Spleen (tissue), 13 donors: ENCODE data around the gene EXTL2. TPM values are rescaled to one million over a fixed set of nuclear protein-coding genes. Genes with fewer than 3 reads are reported as not detected.

Experiments
- DNase-seq: peaks from one replicate; pipeline ENCODE4 v3.0.0-alpha.2; 2020
- H3K27ac ChIP-seq, 8 donors: fragments of 200-600 bp; sonication (generic) in 7 of 8; 1 replicate in 4 of 8; 2 replicates in 4 of 8; pipeline versions ENCODE4 v1.5.0 to v1.8.0; 2016 to 2021; ENCODE audit warnings: inconsistent platforms in 4 of 8, mild to moderate bottlenecking in 4 of 8, moderate library complexity in 1 of 8
- H3K27me3 ChIP-seq, 7 donors: fragments of 200-600 bp; sonication (generic) in 6 of 7; replicated peaks in 1 of 7; 1 replicate in 4 of 7; 2 replicates in 3 of 7; pipeline versions ENCODE4 v1.5.0 to v1.8.0; 2016 to 2021; ENCODE audit warnings: inconsistent platforms in 3 of 7, mild to moderate bottlenecking in 1 of 7
- H3K36me3 ChIP-seq, 6 donors: fragments of 200-600 bp; sonication (generic) in 5 of 6; 1 replicate in 4 of 6; 2 replicates in 2 of 6; pipeline versions ENCODE4 v1.5.0 to v1.8.0; 2016 to 2021; ENCODE audit warnings: inconsistent platforms in 2 of 6
- H3K4me1 ChIP-seq, 6 donors: fragments of 200-600 bp; sonication (generic) in 5 of 6; 1 replicate in 3 of 6; 2 replicates in 3 of 6; pipeline versions ENCODE4 v1.5.0 to v1.8.0; 2016 to 2021; ENCODE audit warnings: inconsistent platforms in 3 of 6
- H3K4me3 ChIP-seq, 8 donors: fragments of 200-600 bp; sonication (generic) in 7 of 8; 1 replicate in 4 of 8; 2 replicates in 4 of 8; pipeline versions ENCODE4 v1.5.0 to v1.8.0; 2016 to 2021; ENCODE audit warnings: inconsistent platforms in 4 of 8, mild to moderate bottlenecking in 4 of 8, moderate library complexity in 2 of 8
- H3K9me3 ChIP-seq, 8 donors: fragments of 200-600 bp; sonication (generic) in 7 of 8; 1 replicate in 4 of 8; 2 replicates in 4 of 8; pipeline versions ENCODE4 v1.5.0 to v1.8.0; 2016 to 2021; ENCODE audit warnings: inconsistent platforms in 4 of 8
- POLR2A ChIP-seq, 3 donors: fragments of 450-650 bp; IDR thresholded peaks; one replicate each; pipeline ENCODE4 v1.5.1; 2017; ENCODE audit warnings: antibody characterized with exemption in 3 of 3, mild to moderate bottlenecking in 1 of 3
- POLR2AphosphoS5 ChIP-seq, 3 donors: sonication (generic); formaldehyde crosslinking; IDR thresholded peaks; one replicate each; pipeline ENCODE4 v1.5.1; 2017; ENCODE audit warnings: antibody characterized with exemption in 3 of 3
- WGBS, 5 donors: extraction: QIAGEN DNeasy Blood & Tissue Kit in 3 of 5; methylation state at CpG; one replicate each; pipeline versions ENCODE4 v1.1.5 to v1.1.7; 2013 to 2018; 5-methylcytosine and 5-hydroxymethylcytosine counted together
- intact Hi-C: fragments of 100-400 bp; cut with DNase I; formaldehyde crosslinking; loops from one replicate; pipeline ENCODE4 v1.15.0; 2023; ENCODE audit warnings: low total_unique reads
- long read RNA-seq, 2 donors: transcript quantifications; one replicate each; lab custom pipeline, GENCODE V29; 2026
- polyA plus RNA-seq, 3 donors: library from polyadenylated mRNA; stranded (reverse); fragments of 200-250 nt; gene quantifications; one replicate each; pipeline ENCODE4 v1.2.1, GENCODE V29; 2013
- total RNA-seq, 7 donors: library from RNA; depleted of rRNA in 3 of 7; stranded (reverse); fragments of >200 nt in 3 of 7; fragmentation: NEBNext Ultra II Directional in 4 of 7; extraction: Animal tissue kit (Norgen Biotek cat#: 25700) in 4 of 7; gene quantifications; one replicate each; pipeline versions ENCODE4 v1.1.0 to v1.2.1, GENCODE V29; 2016 to 2021
- TF ChIP-seq, protein P1 (sequence below), 11 experiments: fragments of 200-600 bp in 7 of 11; fragments of 450-650 bp in 4 of 11; sonication (generic) in 4 of 11; IDR thresholded peaks in 8 of 11; conservative IDR thresholded peaks in 3 of 11; 1 replicate in 7 of 11; 2 replicates in 4 of 11; pipeline versions ENCODE4 v1.4.0 to v1.8.0; 2016 to 2021; ENCODE audit warnings: antibody characterized with exemption in 11 of 11, inconsistent platforms in 4 of 11, mild to moderate bottlenecking in 1 of 11
- donor health status: healthy with polysubstance abuse.
- donor health status: DM: no; HTN: no; CAD: no; lungs with moderate emphysema.
- donor health status: DM: no; HTN: no; CAD: no.
- donor health status: Bipolar disorder and iron deficiency.
- donor health status: healthy.
- donor health status: DM: no; HTN: no; CAD: no.
- donor health status: DM: yes; HTN: yes; CAD: no.

EXTL2 gene, protein sequence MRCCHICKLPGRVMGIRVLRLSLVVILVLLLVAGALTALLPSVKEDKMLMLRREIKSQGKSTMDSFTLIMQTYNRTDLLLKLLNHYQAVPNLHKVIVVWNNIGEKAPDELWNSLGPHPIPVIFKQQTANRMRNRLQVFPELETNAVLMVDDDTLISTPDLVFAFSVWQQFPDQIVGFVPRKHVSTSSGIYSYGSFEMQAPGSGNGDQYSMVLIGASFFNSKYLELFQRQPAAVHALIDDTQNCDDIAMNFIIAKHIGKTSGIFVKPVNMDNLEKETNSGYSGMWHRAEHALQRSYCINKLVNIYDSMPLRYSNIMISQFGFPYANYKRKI
- 10 to 100 TPM in 2 of 7 donors, 1 to 10 TPM in 5; 5.9 to 14.1 (median 8.8) TPM for total RNA-seq
- 1 to 10 TPM; 5.0 to 6.3 (median 5.4) TPM for polyA plus RNA-seq
- long read RNA-seq, donor 1, transcript EXTL2-202 (5 exons, 3,985 nt) = major isoform, 7 of 11 reads
- long read RNA-seq, donor 1, partial matches to known transcripts = 0 of 11 reads
- long read RNA-seq, donor 1, other reads (novel, unspliced or antisense) = 0 of 11 reads
- long read RNA-seq, donor 2, transcript EXTL2-202 (5 exons, 3,985 nt) = major isoform, 9 of 13 reads
- long read RNA-seq, donor 2, partial matches to known transcripts = 0 of 13 reads
- long read RNA-seq, donor 2, other reads (novel, unspliced or antisense) = 0 of 13 reads

DNA sequence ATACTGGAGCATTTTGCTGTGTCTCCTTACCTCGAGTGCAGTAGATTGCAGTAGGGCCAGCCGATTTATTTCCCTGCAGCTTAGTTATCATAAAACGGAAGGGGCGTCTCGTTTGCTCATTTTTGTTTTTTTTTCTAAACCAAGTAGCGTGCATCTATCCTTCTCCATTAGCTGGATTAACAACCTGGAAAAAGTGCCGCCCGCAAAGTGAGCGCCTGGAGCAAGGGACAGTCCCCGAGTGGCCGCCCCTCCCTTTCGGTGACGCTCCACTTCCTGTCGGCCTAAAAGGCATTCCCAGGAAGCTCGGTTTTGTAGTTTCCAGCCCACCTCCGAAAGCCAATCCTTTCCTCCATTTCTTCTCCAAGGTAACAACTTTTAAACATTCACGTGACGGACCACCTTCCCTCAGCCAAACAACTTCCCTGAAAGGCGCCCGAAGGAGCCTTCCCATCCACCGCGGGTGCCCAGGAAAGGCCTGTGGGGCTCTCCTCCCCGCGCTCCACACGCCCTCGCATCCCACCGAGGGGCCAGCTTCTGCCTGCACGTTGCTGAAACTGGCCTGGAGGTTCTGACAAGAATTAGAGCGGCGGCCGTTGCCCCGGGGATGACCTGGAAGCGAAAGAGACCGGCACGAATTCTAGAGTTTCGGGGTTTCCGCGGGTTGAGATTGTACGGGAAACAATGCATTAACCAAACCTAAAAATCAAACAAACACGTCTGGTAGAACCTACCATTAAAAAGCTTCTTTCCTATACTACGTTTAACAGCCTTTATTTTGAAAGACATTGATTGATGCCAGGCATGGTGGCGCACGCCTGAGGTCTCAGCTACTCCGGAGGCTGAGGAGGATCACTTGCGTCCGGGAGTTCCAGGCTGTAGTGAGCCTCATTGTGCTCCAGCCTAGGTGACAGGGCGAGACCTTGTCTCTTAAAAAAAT lies at the start of gene EXTL2:
Gene EXTL2, minus strand, starts transcription at position 240 of the 937 bp plus-strand sequence. CDS start 6,085 bp downstream, outside the sequence.
- intact Hi-C loops = no loop called here
- WGBS, 5 donors = 0 to 1% (median 0%) methylated on average over 44 to 47 of the region's 47 CpGs
- DNase-seq = peak; percentile 93
- H3K27me3 ChIP-seq = no peaks in the 10 kb centered on the region
- TF ChIP-seq, protein P1, sequence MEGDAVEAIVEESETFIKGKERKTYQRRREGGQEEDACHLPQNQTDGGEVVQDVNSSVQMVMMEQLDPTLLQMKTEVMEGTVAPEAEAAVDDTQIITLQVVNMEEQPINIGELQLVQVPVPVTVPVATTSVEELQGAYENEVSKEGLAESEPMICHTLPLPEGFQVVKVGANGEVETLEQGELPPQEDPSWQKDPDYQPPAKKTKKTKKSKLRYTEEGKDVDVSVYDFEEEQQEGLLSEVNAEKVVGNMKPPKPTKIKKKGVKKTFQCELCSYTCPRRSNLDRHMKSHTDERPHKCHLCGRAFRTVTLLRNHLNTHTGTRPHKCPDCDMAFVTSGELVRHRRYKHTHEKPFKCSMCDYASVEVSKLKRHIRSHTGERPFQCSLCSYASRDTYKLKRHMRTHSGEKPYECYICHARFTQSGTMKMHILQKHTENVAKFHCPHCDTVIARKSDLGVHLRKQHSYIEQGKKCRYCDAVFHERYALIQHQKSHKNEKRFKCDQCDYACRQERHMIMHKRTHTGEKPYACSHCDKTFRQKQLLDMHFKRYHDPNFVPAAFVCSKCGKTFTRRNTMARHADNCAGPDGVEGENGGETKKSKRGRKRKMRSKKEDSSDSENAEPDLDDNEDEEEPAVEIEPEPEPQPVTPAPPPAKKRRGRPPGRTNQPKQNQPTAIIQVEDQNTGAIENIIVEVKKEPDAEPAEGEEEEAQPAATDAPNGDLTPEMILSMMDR (IDR thresholded peaks at IDR 0.05 in 8 of 11, conservative IDR thresholded peaks at IDR 0.05 in 3 of 11) = no peak
- peak; percentile 60 to 73 (median 68) for TF ChIP-seq POLR2AphosphoS5 (IDR thresholded peaks at IDR 0.05)
- no peak for TF ChIP-seq POLR2A (IDR thresholded peaks at IDR 0.05)
- H3K4me3 ChIP-seq = peak within 1 kb of the TSS; percentile 80 to 98 (median 87)
- peaks cover 0 to 23% (median 10%) of the 10 kb centered on the region in 6 donors for H3K36me3 ChIP-seq
- H3K27ac ChIP-seq = peak within 1 kb of the TSS; percentile 90 to 95 (median 94)
- peaks cover 0 to 12% (median 10%) of the 10 kb centered on the region in 8 donors for H3K9me3 ChIP-seq
- H3K4me1 ChIP-seq = peaks cover 15 to 56% (median 37%) of the 10 kb centered on the region in 6 donors

GRCh38 chr1:100943533-100943932 lies 48.9 kb upstream of the EXTL2 start:
- Histone ChIP-seq H3K27me3 (no peaks in the 10 kb centered on the region), H3K4me1 (peaks cover 0 to 32% (median 5%) of the 10 kb centered on the region in 6 donors), H3K4me3 (no peak overlapping the region), H3K36me3 (peaks cover 0 to 46% (median 8%) of the 10 kb centered on the region in 6 donors), H3K9me3 (peaks cover 0 to 23% (median 2%) of the 10 kb centered on the region in 8 donors), H3K27ac (no peak overlapping the region)
- no peak for DNase-seq
- WGBS, 5 donors = 90 to 100% (median 95%) methylated on average over 1 of the region's 1 CpG
- intact Hi-C loops = no loop called here
- no peak for TF ChIP-seq POLR2A (IDR thresholded peaks at IDR 0.05)
- TF ChIP-seq, protein P1 (IDR thresholded peaks at IDR 0.05 in 8 of 11, conservative IDR thresholded peaks at IDR 0.05 in 3 of 11) = no peak

DNA sequence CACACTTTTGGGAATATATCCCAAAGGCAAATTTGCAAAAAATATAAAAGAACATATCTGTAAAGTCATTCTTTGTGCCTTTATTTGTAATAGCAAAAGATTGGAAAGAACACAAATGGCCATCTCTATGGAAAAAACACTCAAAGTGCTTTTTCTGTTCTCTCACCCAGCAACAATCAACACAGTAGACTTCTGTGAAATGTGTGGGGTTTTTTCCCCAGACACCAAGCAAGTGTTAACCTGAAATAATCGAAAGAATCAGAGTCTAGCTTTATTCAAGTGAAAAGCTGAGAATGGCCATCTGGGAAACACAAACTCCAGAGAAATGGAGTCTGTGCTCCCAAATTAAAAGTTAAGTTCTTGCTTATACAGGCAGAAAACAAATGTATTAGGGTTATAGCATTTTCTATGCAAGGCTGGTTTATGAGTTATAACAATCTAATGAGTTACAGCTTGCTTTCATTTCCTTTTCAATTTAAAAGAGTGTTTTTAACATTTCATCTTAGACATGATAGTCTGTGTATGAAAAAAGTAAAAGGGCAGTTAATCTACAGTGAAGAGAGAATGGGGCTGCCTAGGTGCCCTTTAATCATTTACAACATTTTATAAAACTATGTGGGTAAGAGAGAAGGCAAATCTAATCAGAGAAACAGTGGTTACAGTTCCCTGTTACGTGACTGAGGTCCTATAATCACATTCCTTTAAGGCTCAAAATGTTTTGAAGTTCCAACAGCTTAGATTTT lies 47.8 kb upstream of the EXTL2 start:
- TF ChIP-seq POLR2A (IDR thresholded peaks at IDR 0.05) = no peak
- no peak for TF ChIP-seq POLR2AphosphoS5 (IDR thresholded peaks at IDR 0.05)
- TF ChIP-seq, protein P1 (IDR thresholded peaks at IDR 0.05 in 8 of 11, conservative IDR thresholded peaks at IDR 0.05 in 3 of 11) = no peak
- H3K27me3 ChIP-seq = no peaks in the 10 kb centered on the region

More for the DNA sequence above, 47.8 kb upstream of the EXTL2 start:
- Histone ChIP-seq H3K36me3 (peaks cover 0 to 56% (median 12%) of the 10 kb centered on the region in 6 donors), H3K4me3 (no peak overlapping the region), H3K9me3 (peaks cover 0 to 16% (median under 1%) of the 10 kb centered on the region in 8 donors), H3K4me1 (peaks cover 0 to 27% (median 4%) of the 10 kb centered on the region in 6 donors), H3K27ac (peak overlapping the region in 3 of 8 donors; percentile 8 to 29 (median 14))
- 61 to 84% (median 68%) methylated on average over 2 of the region's 2 CpGs for WGBS, 5 donors
- DNase-seq = no peak
- intact Hi-C loops = no loop called here
